HG02588 (cell line): ENCODE data around the gene ATP4B.

Source experiments
- ATAC-seq: cut with Tn5 transposase; IDR thresholded peaks from one replicate; pipeline ENCODE4 v1.9.1; 2021; ENCODE audit warnings: mild to moderate bottlenecking, moderate library complexity; ENCODE audit not compliant: unreplicated experiment

Gene ATP4B

DNA sequence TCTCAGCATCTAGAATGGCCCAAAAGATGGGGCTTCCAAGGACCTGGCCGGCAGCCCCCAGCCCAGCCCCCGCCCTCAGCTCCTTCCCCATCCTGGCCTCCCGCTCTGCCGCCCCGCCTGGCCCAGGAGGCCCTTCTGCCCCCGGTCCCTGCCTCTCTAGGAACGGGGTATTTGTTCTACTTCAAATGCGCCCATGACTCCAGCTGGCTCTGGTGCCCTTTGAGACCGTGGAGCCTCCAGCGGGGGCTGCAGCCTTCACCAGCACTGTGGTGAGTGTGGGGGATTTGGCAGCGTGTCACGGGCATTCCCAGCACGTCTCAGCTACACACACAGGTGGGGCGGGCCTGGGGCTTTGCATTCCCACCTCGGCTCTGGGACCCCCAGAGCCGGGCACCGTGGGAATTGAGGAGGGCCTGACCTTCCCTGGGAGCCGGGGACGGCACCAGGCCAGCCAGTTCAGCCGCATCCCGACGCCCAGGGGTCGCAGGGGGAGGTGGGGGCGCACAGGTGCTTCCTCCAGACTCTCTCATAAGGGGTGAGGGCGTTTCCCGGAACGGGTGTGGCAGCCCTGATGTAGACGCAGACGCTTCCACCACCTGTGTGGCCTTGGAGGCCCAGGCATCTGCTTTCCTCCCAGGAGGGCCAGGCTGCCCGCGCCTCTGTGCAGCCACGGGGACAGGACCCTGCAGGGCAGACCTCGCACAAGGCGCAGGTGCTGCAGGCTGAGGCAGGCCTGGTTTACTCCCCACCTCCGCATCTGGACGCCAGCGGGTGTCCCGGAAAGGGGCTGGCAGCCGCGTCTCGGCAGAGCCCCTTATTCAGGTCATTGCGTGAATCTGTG is 947 bp downstream of the ATP4B start:
- no peak for ATAC-seq

DNA sequence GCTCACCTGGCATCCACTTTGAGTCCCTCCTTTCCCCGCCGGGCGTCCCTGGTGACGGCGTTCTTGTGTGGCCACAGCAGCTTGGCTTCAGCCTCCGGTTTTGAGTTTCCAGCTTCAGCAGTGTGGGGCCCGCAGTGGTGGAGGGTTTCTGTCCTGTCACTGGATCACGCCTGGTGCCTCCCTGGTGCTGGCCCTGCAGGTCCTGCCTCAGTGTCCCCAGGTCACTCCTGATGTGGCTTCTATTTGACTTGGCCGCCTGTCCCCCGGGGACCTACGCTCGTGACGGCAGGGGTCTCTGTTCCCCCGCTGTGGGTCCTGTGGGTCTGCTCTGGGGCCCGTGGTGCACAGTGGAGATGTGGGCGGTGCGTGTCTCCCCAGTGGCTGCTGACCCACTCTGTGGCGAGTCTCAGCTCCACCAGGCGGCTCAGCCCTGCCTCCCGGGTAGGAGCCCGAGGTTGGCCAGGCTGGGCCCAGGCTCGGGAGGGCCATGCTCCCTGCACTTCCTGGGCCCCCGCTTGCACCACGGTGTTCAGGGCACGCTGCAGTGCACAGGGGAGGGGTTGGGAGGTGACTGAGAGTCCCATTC is 1.9 kb downstream of the ATP4B start:
- no peak for ATAC-seq

DNA sequence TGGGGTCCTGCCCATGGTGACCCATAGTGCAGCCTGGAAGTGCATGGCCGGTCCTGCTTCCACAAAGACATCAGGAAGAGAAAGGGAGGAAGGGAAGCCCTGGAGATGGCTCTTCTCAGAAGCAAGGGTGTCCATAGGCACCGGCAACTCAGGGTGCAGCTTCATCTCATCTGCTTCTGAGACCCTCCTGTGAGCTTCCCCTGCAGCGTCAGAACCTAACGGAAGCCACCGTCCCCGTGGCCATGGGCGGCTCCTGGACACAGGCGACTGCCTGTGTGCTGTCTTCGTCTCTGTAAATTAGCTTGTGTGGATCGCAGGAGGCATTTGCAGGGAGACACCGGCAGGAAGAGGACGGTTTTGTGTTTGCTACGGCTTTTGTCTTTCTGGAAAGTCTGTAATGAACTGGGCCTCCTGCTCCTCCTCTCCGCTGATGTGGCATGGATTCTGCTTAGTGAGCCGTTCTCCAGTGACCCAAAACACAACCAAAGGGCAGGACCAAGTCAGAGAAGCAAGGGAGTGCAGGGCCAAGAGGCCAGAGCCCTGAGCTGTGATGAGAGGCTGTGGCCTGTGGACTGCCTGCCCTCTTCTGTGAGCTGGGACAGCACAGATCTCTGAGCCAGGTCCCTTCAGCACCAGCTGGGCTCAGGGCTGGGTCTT is 2.5 kb downstream of the ATP4B start:
- no peak for ATAC-seq

DNA sequence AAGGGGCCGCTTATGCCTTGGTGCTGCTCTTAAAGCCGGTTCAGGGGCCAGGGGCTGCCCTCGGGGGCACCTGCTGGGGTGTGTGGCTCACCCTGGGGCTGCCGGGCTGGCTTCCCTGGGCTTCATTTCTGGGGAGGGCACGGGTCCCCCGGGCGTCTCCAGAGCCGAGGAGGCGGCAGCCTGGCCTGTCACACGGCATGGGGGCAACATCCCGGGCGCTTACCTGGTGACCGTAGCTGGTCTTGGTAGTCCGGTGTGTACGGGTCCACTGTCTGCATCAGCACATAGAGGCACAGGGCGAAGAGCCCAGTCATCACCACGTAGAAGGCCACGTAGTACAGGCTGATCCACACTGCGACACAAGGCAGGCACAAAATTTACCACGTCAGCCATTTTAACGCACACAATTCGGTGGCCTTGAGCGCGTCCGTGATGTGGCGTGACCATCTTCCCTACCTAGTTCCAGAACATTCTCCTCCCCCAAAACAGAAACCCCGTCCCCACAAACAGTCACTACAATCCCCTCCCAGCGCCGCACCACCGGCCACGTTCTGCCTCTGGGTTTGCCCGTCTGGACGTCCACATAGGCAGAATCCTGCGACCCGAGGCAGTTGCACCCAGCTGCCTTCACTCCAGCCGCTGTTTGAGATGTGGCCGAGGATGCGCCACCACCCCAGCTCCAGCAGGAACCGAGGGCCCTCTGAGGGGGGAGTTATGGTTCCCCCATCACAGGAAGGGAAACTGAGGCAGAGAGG is 3.2 kb downstream of the ATP4B start:
- no peak for ATAC-seq

DNA sequence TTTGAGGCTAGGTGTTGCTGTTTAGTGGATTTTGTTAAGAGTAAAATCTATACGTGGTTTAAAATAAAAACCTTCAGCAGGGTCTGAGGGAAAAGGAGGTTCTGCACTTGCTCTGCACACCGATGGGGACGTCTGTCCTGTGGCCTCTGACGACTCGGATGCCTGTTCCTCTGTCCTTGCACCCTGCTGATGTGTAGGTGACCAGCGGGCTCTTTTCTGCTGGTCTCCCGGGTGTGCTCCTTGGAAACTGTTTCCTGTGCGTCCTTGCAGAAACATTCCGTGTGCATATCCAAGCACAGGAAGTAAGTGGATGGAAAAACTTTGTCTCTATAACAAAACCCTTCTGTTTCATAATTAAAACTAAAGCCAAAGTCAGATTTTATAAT is 3.8 kb downstream of the ATP4B start:
- ATAC-seq = no peak

DNA sequence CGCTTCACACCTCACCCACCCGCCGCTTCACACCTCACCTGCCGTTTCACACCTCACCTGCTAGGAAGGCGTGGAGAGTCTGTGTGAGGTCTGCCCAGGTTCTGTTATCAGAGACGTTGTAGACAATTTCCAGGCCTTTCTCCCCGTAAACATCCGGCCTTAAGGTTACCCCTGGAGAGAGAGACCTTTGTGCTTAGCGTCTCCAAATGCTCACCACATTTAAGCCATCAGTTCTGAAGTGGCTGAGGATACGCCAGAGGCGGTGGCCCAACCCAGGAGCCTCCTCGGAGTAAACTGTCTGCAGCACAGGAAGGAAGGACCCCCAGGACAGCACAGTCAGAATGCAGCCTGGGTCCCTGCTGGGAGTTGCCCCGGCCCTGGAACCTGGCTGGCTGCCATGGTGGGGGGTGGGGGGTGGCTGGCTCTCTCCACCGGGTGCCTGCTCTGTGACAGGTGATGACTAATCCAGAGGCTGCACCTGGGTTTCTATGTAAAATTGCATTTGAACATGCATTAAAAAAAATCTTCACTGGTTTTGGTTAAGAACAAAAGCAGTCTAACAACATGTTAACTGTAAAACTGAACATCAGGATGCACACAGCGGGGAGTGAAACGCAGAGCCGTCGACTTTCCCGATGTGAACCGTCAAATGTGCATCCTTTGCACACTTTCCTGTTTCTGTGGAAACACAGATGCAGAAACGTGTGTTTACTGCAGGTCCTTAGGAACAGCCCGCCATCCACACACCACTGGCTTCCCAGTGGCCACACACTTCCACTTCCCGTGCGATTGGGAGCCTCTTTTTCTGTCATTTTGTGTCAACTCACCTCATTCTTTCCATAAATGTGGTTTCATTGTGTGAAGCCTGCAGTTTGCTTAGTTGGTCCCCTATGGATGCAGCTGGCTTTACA is 4.5 kb downstream of the ATP4B start:
- no peak for ATAC-seq

DNA sequence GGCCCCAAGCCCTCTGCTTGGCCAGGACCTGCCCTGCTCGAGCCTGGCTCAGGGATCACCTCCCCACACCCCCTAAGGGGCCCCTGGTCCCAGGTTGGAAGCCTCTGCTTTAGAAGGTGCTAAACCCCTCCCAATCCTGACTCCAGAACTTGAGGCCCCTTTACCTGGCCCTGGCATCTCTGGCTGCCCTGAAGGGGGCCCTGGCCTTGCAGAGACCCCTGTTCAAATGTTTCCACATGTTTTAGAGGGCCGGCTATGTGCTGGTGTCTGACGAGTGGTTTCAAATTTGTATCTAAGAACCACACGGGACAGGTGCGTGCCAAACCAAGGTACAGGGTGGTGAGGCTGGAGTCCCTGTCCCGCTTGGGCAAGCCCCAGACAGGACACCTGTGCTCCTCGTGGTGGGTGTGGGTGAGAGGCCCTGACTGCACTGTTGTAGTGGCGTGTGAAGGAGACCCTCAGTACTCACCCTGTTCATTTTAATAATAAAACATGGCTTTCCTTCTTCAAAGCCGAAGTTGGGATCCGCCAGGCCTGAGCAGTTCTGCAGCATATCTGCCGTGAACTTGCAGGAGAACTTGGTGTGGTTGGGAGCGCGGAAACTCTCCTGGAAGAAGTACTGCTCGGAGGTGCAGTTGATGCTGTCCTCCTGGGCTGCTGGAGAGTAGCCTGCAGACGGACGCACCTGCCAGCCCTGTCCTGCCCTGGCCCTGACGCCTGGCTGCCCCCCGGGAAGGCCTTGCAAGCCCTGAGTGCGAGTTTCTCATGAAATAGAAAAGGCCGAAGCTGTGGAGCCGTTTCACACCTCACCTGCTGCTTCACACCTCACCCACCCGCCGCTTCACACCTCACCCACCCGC is 5.4 kb downstream of the ATP4B start:
- ATAC-seq = no peak

DNA sequence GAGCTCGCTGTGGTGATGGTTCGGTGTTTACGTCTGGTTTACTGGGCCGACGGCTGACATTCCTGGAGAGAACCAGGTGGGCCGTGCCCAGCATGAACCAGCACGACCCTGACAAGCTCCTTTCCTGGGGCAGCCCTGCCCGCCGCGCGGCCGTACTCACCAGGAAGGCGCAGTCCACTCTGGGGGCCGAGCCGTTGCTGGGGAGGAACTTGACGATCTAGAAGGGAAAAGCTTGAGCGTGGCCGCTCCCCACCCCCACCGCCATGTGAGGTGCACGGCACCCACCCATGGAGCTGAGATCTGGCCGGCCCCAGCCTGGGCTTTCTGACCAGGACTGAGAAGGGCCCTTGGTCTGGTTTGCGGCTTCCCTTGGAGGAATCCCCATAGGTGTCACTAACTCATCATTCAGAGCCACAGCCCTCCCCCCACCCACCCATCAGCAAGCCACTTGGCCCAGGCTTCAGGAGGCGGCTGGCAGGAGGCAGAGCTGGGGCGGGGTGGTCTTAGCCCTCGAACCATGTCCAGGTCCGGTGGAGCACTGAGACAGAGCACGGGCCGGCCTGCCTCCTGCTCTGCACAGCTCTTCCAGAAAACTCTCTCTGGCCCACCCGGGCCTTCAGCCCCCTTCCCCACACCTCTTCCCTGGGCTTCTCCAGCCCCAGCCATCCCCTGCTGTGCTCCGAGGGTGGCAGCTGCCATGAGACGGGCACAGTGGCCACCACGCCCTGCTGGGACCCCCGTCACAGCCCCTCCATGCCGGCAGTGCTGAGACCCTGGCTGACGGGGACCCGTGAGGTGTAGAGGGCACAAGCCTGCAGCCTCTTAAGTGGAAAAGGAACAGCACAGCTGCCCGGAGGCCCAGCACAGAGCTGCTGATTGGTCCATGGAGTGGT is 6.2 kb downstream of the ATP4B start:
- ATAC-seq = no peak

DNA sequence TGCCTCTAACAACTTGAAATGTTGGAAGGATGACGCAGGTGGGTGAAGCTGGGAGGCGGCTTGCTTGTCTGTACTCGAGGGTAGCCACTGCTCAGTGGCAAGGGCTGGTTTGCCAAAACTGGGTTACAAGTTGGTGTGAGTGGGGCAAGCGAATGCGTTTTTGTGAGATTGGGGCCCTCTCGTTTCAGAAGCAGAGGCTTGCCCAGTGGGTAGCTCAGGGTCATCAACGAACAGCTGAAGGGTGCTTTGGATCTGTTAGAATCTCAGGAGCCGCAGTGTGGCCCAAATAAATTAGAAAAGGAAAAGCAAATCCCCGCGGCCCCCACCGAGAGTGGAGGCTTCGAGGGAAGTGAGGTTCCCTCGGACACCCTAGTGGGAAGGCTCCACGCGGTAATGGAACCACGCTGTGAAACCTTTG is 7.3 kb downstream of the ATP4B start:
- ATAC-seq = no peak

DNA sequence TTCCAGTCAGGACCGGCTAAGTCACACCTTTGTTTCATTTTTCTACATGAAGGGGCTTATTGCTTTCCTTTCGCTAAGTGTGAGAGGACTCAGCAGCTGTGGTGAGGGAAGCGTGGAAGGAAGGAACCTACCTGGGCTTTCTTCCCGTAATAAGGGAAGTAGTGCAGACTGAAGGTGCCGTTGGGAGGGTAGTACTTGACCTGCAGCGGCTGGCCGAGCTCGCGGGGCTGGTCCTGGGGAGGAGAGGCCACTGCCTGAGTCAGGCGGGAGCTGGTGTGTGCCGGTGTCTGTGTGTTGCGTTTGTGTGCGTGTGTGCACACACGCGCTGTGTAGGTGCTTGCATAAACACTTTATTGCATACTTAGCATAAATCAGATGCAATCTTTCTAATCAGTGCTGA is 7.7 kb downstream of the ATP4B start:
- no peak for ATAC-seq

DNA sequence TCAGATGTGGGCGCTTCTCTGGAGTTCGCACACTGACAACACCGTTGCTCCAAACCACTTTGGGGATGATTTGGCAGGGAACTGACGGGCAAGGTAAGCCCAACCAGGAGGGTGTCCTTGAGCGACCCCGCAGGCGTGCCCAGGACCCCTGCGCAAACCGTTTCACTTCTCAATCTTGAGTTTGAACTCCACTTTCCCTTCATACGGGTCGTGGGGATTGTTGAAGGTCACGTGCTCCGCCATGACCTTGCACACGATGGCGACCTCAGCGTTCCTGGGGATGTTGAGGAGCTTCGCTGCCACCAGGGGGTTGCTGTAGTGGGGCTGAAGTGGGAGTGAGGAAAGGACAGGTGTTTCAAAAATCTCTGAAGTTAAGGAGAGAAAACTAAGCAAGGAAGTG is 8.8 kb downstream of the ATP4B start:
- ATAC-seq = no peak

DNA sequence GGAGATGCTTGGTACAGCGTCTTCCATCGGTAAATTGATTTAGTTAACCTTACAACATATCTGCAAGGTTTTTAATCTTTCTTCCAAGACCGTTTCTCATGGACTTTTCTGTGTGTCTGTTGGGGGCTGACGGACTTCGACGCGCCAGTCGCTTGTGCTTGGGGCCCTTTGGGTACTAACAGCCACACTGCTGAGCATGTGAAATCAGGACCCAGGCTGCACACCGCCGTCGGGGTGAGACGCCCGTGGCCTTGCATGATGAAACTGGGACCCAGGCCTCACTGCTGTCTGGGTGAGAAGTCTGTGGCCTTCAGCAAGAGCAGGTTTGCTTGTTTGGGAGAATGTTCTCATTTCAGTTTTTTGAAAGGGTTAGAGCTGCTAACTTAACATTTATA is 9.8 kb downstream of the ATP4B start:
- no peak for ATAC-seq

DNA sequence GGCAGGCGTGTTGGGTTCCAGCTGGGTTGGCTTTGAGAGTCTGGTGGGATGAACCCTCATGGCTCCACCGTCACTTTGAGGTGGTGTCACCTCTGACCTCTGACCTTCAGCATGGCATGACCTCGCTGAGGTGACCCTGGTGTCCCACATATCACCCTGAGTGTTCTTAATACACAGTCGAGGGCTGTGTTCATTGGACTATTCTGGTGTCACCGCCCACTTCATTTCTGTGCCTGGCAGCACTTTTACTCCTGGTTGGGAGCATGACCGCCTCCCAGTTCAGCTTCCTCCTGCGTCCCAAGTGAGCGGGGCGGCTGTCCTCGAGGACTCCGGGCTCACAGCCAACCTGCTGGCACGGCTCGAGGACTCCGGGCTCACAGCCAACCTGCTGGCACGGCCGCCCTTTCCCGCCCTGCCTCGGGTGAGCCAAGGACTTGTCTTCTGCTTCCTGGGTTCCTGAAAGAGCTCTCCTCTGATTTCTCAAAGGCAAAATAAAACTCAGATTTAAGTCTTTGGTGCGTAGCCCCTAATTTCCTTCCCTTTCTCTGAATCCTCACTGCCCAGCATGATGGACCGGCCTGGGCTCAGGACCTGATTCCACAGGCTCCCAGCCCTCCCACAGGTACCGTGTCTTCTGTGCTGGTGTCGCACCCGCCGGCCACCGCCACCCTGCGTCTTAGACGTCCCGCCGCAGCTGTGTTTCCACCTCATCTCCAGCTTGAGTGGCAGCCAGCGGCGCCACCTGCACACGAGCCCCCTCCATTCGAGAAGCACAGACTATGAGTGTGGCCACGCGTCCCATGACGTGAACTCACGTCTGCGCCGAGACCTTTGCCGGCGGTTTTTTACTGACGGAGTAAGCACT is 10.4 kb downstream of the ATP4B start:
- no peak for ATAC-seq

DNA sequence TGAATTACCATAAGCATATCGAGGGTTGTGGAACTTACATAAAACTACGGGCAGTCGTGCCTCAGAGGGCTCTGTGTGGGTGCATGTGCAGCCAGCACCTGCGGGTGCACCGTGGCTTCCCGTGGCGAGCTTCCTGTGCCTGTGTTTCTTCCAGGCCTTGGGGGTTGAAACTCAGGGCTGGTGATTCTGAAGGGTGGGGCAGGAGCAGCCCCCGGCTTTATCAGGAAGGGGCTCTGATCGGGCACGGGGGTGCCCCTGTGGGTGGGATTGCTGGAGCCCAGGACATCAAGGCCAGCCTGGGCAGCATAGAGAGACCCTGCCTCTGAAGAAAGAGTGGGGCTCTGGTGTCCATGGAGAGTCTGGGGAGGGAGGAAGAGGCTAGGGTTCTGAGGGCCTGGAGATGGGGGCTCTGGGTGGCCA is 11.1 kb downstream of the ATP4B start:
- no peak for ATAC-seq

DNA sequence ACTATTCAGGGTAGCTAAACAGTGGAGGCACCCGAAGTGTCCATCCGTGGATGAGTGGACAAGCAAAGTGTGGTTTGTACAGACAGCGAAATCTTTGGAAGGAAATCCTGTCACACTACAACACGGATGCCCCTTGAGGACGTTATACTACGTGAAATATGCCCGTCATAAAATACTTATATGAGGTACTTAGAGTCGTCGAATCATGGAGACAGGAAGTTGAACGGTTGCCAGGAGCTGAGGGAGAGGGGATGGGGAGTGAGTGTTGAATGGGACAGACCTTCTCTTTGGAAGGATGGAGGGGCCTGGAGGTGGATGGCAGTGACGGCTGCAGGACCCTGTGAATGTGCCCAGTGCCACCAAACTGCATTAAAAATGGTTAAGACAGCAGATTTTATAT is 11.6 kb downstream of the ATP4B start:
- no peak for ATAC-seq

DNA sequence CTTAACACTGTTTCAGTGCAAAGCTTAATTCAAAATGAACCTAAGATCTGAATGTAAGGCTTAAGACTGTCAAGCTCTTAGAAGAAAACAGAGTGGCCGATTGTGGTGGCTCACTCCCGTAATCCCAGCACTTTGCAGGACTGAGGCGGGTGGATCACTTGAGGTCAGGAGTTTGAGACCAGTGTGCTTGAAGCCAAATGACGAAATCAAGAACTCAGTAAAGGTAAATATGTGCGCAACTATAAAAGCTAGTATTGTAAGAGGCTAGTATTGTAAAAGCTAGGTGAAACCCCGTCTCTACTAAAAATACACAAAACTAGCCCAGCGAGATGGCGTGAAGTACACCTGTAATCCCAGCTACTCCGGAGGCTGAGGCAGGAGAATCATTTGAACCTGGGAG is 12.7 kb downstream of the ATP4B start:
- no peak for ATAC-seq

DNA sequence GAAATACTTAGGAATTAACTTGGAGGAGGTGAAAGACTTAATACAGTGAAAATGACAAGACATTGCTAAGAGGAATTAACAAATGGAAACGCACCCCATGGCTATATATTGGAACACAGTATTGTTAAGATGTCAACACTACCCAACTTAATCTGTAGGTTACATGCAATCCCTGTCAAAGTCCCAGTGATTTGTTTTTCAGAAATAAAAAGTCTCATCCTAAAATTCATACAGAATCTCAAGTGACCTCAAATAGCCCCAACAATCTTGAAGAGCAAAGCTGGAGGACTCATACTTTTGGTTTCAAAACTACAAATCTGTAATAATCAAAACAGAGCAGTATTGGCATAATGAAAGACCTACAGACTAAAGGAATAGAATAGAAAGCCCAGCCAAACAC is 13.2 kb downstream of the ATP4B start:
- no peak for ATAC-seq

DNA sequence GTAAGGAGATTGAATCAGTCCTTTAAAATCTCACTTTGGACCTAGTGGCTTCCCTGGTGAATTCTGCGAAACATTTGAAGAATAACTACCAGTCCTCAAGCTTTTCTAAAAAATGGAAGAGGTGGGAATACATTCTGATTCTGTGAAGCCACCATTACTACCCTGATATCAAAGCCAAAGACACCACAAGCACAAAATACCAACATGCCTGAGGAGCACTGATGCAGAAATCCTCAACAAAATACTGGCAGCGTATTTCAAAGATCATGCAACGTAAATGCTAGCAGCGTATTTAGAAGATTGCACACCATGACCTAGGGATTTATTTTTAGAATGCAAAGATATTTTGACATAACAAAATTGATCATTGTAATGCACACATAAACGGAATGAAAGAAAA is 14.4 kb downstream of the ATP4B start:
- no peak for ATAC-seq
